Thoracic aorta (tissue), 2 donors: ENCODE measurements around the gene ARID3A. TPM values are rescaled to one million over a fixed set of nuclear protein-coding genes. Genes with fewer than 3 reads are reported as not detected.

Experiments
- ATAC-seq: fragments of 150-250 bp; one replicate; pipeline ENCODE4 v1.8.0; 2017; ENCODE audit warnings: low read depth; ENCODE audit not compliant: insufficient number of reproducible peaks, low FRiP score
- DNase-seq: peaks from one replicate; pipeline ENCODE4 v3.0.0-alpha.2; 2020; ENCODE audit warnings: low spot score
- H3K27ac ChIP-seq, 2 donors: fragments of 200-600 bp; sonication (generic); 1 replicate in 1 of 2; 2 replicates in 1 of 2; pipeline ENCODE4 v1.5.1; 2016; ENCODE audit warnings: mild to moderate bottlenecking in 2 of 2, moderate library complexity in 2 of 2
- H3K27me3 ChIP-seq: fragments of 200-600 bp; sonication (generic); replicated peaks from 2 replicates; pipeline ENCODE4 v1.6.0; 2016; ENCODE audit warnings: mild to moderate bottlenecking; ENCODE audit not compliant: insufficient read depth
- H3K36me3 ChIP-seq: fragments of 200-600 bp; sonication (generic); one replicate; pipeline ENCODE4 v1.5.1; 2016
- H3K4me1 ChIP-seq, 2 donors: fragments of 200-600 bp; sonication (generic); 1 replicate in 1 of 2; 2 replicates in 1 of 2; pipeline versions ENCODE4 v1.5.1 to v1.6.0; 2016; ENCODE audit warnings: low read depth in 2 of 2, mild to moderate bottlenecking in 1 of 2; ENCODE audit not compliant: control insufficient read depth in 1 of 2
- H3K4me3 ChIP-seq: fragments of 200-600 bp; sonication (generic); 2 replicates; pipeline ENCODE4 v1.5.1; 2016; ENCODE audit warnings: mild to moderate bottlenecking
- H3K9me3 ChIP-seq: fragments of 200-600 bp; sonication (generic); 2 replicates; pipeline ENCODE4 v1.5.1; 2016
- CTCF ChIP-seq: fragments of 200-600 bp; sonication (generic); IDR thresholded peaks from one replicate; pipeline ENCODE4 v1.5.1; 2019; ENCODE audit warnings: antibody characterized with exemption
- total RNA-seq, 2 donors: library from RNA; depleted of rRNA; stranded (reverse); fragments of >200 nt; gene quantifications; one replicate each; pipeline versions ENCODE4 v1.1.0 to v1.2.3, GENCODE V29; 2016

ARID3A gene
- total RNA-seq, 2 donors from 2014 or later: 3.3 to 11.2 TPM

- Histone ChIP-seq H3K4me3 (no peak overlapping the region), H3K27me3 (no peaks in the 10 kb centered on the region), H3K4me1 (peaks cover 0 to 9% of the 10 kb centered on the region in 2 donors), H3K9me3 (no peaks in the 10 kb centered on the region), H3K36me3 (no peaks in the 10 kb centered on the region), H3K27ac (no peak overlapping the region)
- no peak for ATAC-seq
- no peak for TF ChIP-seq CTCF
- no peak for DNase-seq
Observed at GRCh38 chr19:903266-903797, 22.5 kb upstream of the ARID3A start.

- DNase-seq: no peak
- H3K9me3 ChIP-seq: no peaks in the 10 kb centered on the region
- H3K27ac ChIP-seq: no peak overlapping the region
- H3K27me3 ChIP-seq: no peaks in the 10 kb centered on the region
- H3K4me3 ChIP-seq: no peak overlapping the region
- H3K36me3 ChIP-seq: no peaks in the 10 kb centered on the region
- H3K4me1 ChIP-seq: peaks cover 0 to 9% of the 10 kb centered on the region in 2 donors
- no peak for ATAC-seq
- no peak for TF ChIP-seq CTCF
Observed at GRCh38 chr19:904545-904944, 21.3 kb upstream of the ARID3A start.

- H3K4me3 ChIP-seq: no peak overlapping the region
- no peaks in the 10 kb centered on the region for H3K9me3 ChIP-seq
- no peak for TF ChIP-seq CTCF
- H3K36me3 ChIP-seq: no peaks in the 10 kb centered on the region
- H3K27ac ChIP-seq: no peak overlapping the region
- no peaks in the 10 kb centered on the region for H3K27me3 ChIP-seq
- no peak for ATAC-seq
- H3K4me1 ChIP-seq: peaks cover 0 to 9% of the 10 kb centered on the region in 2 donors
- no peak for DNase-seq
Observed at GRCh38 chr19:906480-906879, 19.4 kb upstream of the ARID3A start.

GRCh38 chr19:907183-907853, 18.5 kb upstream of the ARID3A start:
- DNase-seq (no peak), ATAC-seq (no peak)
- Histone ChIP-seq H3K4me1 (peaks cover 0 to 9% of the 10 kb centered on the region in 2 donors), H3K9me3 (no peaks in the 10 kb centered on the region), H3K36me3 (no peaks in the 10 kb centered on the region), H3K27me3 (no peaks in the 10 kb centered on the region), H3K27ac (no peak overlapping the region), H3K4me3 (no peak overlapping the region)
- no peak for TF ChIP-seq CTCF

GRCh38 chr19:911197-912033, 14.4 kb upstream of the ARID3A start:
- Histone ChIP-seq H3K4me1 (peaks cover 5 to 8% of the 10 kb centered on the region in 2 donors), H3K9me3 (no peaks in the 10 kb centered on the region), H3K27me3 (no peaks in the 10 kb centered on the region), H3K4me3 (no peak overlapping the region), H3K36me3 (no peaks in the 10 kb centered on the region), H3K27ac (no peak overlapping the region)
- TF ChIP-seq CTCF: no peak
- DNase-seq: no peak
- ATAC-seq: no peak
